Stomach (tissue), 4 donors: ENCODE measurements around the gene SMAD6.

ENCODE experiments used
- CTCF ChIP-seq, 7 experiments: fragments of 450-650 bp in 4 of 7; fragments of 200-600 bp in 3 of 7; sonication (generic) in 3 of 7; IDR thresholded peaks; one replicate each; pipeline ENCODE4 v1.5.1; 2016 to 2019; ENCODE audit warnings: antibody characterized with exemption in 7 of 7, control low read depth in 2 of 7, mild to moderate bottlenecking in 1 of 7
- POLR2A ChIP-seq, 4 donors: fragments of 450-650 bp; IDR thresholded peaks; one replicate each; pipeline ENCODE4 v1.6.1; 2016; ENCODE audit warnings: antibody characterized with exemption in 4 of 4, control low read depth in 2 of 4, mild to moderate bottlenecking in 1 of 4, moderate library complexity in 1 of 4

- no peak for TF ChIP-seq CTCF (IDR thresholded peaks at IDR 0.05)
- TF ChIP-seq POLR2A (IDR thresholded peaks at IDR 0.05): no peak
Measured at GRCh38 chr15:66716656-66717020, 14.6 kb downstream of the SMAD6 start.
